NCI-H82 (cell line): ENCODE measurements around the gene VASP.

Experiments used
- DNase-seq: peaks from one replicate; lab custom pipeline; 2025; lab: John Stamatoyannopoulos, UW

VASP gene

GRCh38 chr19:45473682-45474605, 33.3 kb upstream of the VASP start:
- DNase-seq: no peak

- no peak for DNase-seq
These were observed 32.4 kb upstream of the VASP start for GRCh38 chr19:45474606-45475521.

- no peak for DNase-seq
These were observed 31.6 kb upstream of the VASP start for GRCh38 chr19:45475537-45476291.

GRCh38 chr19:45476304-45476703, 31.0 kb upstream of the VASP start:
- DNase-seq: no peak

- DNase-seq: no peak
These were observed 30.1 kb upstream of the VASP start for GRCh38 chr19:45477186-45477585.

GRCh38 chr19:45477713-45478453, 29.4 kb upstream of the VASP start:
- peak; percentile 65 for DNase-seq

- peak; percentile 97 for DNase-seq
These were observed 28.6 kb upstream of the VASP start for GRCh38 chr19:45478454-45479238.

- DNase-seq: no peak
These were observed 24.2 kb upstream of the VASP start for GRCh38 chr19:45483033-45483432.

- DNase-seq: no peak
These were observed 22.9 kb upstream of the VASP start for GRCh38 chr19:45484273-45484945.

GRCh38 chr19:45485305-45486077, 21.8 kb upstream of the VASP start:
- peak; percentile 99 for DNase-seq

GRCh38 chr19:45488708-45489107, 18.6 kb upstream of the VASP start:
- no peak for DNase-seq

GRCh38 chr19:45489216-45489855, 17.9 kb upstream of the VASP start:
- no peak for DNase-seq

GRCh38 chr19:45492137-45492626, 15.1 kb upstream of the VASP start:
- DNase-seq: no peak

GRCh38 chr19:45492627-45493470, 14.4 kb upstream of the VASP start:
- peak; percentile 94 for DNase-seq

- no peak for DNase-seq
These were observed 12.9 kb upstream of the VASP start for GRCh38 chr19:45494261-45494916.

GRCh38 chr19:45495178-45495577, 12.1 kb upstream of the VASP start:
- DNase-seq: no peak
